Activated T-helper 1 cell treated with Interleukin-2 at 50 U/mL for 16 hours (primary cell): Measurements from ENCODE around the gene GCDH.
"Not testable (repeated sequence)": the region's sequence is repeated elsewhere in the genome, so short reads cannot be mapped to it uniquely, and the experiment has no call there.

Experiments used
- DNase-seq: peaks from one replicate; pipeline ENCODE4 v3.0.0-alpha.2; 2020; ENCODE audit warnings: low read depth

Gene GCDH

DNA sequence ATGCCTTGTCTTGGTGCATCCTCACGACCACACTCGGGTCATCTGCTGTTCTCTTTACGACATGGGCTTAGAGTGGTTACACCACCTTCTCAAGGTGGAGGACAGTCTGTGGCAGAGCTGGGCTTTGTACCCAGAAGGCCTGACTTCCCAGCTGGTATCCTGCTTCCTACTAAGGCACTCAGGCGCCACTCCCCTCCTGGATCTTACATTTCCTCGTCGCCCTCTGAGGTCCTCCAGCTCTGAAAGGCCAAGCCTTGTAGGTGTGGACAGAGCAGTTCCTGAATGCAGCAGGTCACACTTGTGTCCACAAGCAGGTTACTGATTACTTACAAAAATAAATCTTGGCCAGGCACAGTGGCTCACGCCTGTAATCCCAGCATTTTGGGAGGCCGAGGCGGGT lies 16.2 kb downstream of the GCDH start:
- DNase-seq: no peak

DNA sequence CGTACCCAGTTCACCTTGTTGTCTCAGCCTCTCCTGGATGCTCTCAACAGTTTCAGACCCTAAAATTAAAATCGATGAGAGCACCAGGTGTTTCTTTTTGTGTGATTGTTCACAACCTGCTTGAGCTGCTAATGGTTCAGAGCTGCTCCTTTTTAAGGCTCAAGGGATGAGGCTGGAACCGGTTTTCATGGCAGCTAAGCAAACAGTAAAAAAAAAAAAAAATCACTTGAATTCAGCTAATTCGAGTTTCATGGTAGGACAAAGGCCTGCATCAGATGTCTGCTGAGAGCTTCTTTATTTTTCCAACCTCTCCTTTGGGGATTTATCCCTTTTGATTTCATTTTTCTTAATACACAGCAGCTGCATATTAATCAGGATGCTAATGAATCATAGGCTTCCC lies 21.6 kb downstream of the GCDH start:
- DNase-seq: no peak

DNA sequence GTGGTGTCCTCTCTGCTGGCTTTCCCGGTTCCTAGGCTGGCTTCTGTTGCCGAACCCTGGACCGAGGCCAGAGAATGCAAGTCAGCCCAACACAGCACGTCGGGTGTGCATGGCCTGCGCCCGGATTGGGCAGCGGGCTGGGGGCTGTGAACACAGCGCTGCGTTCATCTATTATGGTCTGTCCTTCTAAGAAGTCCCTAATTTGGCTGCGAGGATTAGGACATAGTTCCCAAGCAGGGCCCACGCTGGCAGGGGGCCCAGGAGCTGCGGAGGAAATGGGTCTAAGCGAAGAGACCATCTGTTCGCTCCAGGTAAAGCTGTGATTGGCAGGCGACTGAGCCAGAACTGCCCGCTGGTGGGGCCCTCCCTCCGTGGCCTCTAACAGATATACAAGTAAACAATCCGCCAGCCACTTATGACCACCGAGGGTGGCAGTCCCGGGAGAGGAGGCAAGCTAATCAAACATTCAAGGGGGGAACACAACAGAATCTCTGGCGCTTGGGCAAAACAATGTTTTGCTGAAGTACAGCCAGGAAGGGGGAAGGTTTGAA lies 22.1 kb downstream of the GCDH start:
- DNase-seq: no peak

DNA sequence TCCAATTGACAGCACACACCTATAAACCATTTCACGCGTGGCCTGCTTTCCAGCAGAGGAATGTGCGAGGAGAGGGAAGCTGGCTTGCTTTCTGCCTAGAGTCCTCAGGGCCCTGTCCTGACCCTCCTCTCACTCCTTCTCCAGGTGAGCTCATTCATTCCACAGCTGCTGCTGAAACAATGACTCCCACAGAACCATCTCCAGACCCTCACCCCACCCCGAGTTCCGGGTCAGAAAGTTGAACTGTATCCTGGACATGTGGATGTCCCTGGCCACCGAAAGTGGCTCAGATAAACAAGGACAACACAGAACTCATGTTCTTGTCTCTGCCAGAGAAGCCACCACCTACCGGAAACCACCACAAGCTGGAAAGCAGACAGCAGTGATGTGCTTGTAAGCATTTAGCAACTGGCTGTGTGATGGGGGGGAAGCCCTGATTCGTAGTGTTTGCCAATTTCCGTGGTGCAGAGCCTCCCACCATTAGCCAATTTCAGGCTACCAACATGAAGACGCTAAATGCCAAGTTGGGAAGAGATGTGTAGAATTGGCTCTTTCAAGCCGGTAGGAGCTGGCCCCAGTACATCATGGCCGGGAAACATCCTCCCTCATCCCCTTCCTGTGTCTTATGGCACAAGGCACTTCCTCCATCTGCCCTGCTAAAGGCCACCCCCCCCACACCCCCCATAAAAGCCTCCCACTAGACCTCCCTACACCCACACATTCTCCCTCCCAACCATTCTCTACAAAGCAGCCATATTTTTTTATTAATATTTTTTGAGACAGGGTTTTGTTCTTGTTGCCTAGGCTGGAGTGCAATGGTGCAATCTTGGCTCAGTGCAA lies 23.1 kb downstream of the GCDH start:
- peak; percentile 22 for DNase-seq

DNA sequence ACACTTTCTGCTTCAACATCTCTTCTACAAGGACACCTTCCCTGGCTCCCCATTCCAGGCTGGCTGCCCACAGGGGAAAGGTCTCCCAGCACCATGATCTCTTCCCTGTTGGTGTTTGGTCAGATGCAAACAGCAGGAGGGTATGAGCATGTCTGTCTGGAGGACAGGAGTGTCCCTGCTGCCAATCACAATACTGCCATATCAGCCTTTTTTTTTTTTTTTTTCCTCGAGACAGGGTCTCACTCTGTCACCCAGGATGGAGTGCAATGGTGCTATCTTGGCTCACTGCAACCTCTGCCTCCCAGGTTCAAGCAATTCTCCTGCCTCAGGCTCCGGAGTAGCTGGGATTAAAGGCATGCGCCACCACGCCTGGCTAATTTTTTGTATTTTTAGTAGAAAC lies 24.9 kb downstream of the GCDH start:
- not testable (repeated sequence) for DNase-seq

DNA sequence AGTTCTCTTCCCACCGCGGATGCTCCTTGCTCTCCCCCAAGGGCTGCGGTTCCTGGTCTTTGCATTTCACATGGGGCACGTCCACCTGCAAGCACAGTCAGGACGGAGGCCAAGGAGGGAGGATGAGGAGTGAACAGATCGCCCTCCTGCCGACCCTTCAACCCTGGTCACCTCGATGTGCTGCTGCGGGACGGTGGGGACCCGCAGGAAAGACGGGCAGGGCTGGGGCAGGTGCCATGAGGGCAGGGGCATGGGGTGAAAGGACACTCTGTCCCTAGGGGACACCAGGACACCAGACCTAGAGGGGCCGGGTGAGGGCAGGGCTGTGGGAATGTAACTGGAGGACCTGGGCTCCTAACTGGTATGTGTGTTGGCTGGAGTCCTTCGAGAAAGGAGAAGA lies 27.3 kb downstream of the GCDH start:
- DNase-seq: no peak

DNA sequence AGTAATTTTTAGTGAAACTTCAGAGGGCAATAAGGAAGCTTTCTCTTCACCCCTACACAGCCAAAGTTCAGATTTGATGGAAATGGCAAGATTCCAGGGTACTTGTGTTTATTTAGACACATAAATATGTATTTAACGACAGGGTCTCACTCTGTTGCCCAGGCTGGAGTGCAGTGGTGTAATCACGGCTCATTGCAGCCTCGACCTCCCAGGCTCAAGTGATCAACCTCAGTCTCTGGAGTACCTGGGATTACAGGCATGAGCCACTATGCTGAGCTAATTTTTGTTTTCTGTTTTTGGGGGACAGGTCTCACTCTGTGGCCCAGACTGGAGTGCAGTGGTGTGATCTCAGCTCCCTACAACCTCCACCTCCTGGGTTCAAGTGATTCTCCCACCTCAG lies 30.1 kb downstream of the GCDH start:
- no peak for DNase-seq

DNA sequence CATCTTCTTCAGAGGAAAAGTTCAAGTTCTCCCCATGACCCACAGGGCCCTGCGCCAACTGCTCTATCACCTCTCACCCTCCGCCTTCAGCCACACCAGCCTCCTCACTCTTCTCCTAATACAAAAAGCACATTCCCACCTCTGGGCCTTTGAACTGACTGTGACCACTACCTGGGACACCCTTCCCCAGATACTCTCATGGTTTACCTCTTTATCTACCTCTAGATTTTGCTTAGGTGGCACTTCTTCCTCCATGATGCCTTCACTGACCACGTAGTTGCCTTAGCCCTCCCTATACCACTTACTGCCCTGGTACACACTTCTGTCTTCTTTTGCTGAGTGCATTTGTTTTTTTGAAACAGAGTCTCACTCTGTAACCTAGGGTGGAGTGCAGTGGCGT lies 32.0 kb downstream of the GCDH start:
- no peak for DNase-seq

DNA sequence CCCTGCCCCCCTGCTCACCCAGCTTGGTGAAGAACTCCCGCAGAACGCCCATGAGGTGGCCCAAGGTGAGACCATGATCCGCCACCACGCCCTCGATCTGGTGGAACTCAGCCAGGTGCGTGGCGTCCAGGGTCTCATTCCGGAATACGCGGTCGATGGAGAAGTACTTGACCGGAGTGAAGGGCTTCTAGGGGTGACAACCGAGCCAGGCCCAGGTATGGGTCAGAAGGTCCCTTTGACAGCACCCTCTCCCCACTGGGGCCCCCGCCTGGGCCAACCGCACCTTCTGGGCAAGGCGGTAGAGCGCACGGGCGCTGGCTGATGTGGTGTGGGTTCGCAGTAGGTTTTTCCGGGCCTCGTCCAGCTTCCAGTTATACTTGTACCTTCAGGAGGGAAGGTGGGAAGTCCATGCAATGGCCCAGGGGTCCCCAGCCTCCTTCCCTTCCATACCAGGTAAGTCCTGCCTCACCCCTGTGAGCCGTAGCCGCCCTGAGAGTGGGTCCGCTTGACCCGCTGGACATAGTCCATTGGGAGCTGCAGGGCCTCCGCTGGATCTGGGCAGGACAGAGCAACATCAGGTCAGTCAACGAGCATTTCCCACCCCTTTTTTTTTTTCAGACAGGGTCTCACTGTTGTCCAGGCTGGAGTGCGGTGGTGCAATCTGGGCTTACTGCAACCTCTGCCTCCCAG lies 33.8 kb downstream of the GCDH start:
- no peak for DNase-seq

DNA sequence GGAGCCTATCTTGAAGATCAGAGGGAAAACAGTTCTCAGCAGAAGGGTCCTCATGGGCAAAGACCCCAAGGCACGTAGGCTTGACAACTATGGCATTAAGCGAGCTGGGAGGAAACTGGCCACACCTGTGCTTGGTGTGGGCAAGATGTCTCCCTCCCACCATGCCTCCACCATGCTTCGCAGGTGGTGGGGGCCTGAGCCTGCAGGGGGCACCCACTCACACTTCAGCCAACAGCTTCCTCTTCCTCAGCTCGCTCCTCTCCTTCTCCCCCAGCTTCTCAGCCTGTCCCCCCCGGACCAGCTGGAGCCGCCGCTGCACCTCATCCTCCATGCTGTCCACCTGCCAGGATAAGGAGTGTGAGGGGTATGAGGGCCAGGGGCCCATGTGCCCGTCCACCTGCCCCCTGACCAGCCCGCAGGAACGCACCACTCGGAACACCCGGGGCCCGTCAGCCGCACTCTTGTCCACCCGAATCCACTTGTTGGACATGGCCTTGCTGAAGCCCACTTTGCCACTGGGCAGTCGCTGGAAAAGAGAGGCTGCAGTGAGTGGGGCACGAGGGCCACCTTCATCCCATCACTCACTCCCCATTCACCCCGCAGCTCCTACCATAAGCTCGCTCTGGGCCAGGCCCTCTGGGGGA lies 39.2 kb downstream of the GCDH start:
- no peak for DNase-seq

DNA sequence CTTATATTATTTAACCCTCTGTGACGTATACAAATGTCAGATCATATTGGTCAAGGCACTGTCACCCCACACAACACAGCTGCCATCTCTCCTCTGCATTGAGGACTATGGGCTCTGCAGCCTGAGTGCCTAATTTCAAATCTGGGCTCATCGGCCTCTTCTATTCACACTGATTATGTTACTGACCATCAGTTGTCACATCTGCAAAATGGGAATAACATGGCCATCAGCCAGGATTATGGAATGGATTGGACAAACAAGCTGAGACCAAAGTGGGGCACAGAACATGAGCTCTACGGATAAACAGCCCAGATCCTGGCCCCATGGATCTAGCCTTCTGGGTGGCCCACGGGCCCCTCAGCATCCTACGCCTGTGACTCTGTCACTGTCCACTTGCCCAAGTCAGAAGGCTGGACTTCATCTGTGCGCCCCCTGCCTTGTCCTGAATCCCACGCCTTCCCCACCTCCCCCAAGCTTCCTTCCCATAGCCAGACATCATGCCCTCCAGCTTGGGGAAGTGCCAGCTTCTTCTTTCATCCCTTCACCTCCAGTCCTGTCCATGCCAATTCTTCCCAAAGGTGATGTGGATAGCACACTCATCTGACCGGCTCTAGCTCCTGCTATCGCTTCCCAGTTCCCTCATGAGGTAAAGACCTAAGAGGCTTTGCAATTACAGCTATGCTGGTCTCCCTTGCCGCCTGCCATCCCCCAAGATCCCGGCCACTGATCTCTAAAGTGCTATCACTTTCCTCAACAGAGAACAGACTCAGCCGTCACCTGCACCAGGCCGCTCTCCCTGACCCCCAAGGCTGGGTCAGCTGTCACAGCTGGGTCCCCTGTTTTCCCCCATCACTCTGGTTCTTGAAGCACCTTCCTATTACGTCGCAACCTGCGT lies 41.7 kb downstream of the GCDH start:
- DNase-seq: no peak

DNA sequence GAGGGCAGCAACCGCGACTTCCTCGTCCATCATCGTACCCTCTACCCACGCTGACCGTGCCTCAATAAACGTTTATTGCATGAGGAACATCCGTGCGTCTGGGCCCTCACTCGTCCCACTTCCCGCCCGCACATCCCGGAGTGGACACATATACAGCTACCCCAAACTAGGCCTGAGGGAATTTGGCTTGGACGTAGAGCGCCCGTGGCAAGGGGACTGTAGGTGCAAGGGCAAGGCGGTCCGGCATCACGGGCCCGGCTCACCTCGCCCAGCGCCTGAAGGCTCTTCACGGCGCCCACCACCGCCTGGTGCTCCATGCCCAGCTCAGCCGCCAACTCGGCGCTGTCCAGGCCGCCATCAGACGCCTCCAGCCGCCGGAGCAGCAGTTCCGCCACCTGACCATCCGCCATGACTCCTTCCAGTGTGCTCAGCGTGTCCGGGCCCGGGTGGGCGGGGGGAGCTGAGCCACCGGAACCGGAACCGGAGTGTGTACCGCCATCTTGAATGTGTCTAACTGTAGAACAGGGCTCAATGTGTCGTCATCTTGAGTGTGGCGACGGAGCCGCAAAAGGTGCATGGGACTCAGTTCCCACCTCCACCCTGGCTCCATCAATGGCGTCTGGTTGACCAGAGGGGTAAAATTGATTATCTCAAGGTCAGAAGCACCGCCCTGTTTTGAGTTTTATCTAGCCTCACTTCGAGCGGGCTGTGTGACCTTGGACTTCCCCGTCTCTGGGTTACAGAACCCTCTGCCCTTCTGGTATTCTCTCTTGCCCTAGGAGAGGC lies 42.5 kb downstream of the GCDH start, which contains the start of gene FARSA:
FARSA (minus strand) TSS at position 425 of the 786 bp plus-strand sequence; CDS start at position 410, 15 bp downstream.
- peak; percentile 76 for DNase-seq

DNA sequence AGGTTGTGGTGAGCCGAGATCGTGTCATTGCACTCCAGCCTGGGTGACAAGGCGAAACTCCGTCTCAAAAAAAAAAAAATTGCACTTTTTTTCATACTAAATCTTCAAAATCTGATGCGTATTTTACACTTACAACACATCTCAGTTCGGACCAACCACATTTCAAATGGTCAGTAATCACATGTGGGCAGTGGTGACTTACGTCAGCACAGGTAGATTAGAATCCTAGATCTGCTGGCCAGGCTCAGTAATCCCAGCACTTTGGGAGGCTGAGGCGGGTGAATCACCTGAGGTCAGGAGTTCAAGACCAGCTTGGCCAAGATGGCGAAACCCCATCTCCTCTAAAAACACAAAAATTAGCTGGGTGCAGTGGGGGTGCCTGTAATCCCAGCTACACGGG lies 44.1 kb downstream of the GCDH start:
- no peak for DNase-seq

DNA sequence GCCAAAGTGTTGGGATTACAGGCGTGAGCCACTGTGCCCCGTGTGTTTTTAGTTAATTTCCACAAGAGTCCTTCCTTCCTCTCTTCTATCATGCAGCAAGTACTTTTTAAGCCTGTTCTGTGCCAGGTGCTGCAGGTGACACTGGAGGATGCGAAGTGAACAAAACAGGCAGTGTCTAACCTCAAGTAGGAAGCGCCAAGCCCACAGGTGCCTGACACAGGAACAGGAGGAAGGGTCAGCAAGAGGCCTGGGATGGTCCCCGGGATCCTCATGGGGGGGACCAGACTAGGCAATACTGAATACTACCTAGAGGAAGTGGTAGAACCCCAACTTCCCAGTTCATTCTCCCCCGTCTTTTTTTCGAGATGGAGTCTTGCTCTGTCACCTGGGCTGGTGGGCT lies 45.6 kb downstream of the GCDH start:
- no peak for DNase-seq

DNA sequence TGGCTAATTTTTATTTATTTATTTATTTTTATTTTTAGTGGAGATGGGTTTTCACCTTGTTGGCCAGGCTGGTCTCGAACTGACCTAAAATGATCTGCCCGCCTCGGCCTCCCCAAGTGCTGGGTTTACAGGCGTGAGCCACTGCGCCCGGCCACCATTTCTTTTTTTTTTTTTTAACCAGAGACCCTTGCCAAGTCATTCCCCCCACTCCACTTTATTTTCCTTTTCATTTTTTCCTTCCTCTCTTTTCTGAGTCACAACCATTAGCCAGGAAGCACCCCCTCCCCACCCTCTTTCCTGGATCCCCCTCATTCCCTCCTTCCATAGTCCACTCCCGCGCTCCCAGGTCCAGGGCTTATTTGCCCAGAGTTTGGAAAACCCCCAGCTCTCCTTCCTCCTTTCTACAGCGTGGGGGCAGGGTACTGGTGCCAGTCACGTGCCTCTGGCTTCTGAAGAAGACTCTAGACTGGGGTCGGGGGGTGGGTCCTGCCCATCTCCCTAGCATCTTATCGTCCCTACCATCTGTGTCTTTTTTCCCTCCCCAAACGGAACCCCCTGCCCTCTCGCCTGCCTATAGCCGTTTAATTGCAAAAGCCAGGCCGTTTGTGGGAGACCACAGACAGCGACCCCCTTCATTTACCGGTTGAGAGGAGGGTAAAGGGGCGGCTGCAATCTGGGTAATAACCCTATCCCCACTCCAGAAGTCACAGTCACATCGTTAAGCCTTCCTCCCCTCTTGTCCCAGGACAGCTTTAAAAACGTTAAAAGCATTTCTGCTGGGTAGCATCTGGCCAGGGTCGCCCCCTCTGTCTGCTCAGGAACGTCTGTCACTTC lies 46.4 kb downstream of the GCDH start:
- no peak for DNase-seq

DNA sequence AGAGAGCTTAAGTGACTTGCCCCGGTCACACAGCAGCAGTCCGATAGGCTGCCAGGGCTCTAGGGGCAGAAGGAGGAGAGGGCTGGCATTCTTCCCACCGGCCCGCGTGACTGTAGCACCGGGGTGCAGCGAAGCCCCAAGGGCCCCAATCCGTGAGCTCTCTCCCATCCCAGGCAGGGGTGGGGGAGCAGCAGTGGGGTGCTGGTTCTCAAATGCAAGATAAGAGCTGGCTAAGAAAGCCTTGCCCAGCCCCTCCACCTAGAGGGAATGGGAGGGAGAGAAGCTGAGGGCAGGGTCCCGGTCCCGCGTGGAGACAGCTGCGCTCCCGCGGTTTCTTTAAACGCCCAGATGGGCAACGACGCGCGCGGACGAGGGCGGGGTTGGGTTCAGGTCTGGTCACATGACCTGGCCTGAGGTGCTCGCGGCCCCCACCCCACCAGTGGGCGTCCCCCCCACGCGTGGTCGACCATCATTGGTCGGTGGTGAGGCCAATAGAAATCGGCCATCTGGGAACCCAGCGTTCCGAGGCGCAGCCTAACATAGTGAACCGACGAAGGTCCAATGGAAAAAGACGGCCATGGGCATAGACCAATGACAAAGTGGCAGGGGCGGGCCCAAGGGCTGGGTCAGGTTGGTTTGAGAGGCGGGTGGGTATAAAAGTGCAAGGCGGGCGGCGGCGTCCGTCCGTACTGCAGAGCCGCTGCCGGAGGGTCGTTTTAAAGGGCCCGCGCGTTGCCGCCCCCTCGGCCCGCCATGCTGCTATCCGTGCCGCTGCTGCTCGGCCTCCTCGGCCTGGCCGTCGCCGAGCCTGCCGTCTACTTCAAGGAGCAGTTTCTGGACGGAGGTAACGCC lies 47.2 kb downstream of the GCDH start, which contains the start of gene CALR:
CALR (plus strand) TSS at position 683 of the 852 bp plus-strand sequence; CDS start at position 754, 71 bp downstream.
- peak; percentile 98 for DNase-seq

DNA sequence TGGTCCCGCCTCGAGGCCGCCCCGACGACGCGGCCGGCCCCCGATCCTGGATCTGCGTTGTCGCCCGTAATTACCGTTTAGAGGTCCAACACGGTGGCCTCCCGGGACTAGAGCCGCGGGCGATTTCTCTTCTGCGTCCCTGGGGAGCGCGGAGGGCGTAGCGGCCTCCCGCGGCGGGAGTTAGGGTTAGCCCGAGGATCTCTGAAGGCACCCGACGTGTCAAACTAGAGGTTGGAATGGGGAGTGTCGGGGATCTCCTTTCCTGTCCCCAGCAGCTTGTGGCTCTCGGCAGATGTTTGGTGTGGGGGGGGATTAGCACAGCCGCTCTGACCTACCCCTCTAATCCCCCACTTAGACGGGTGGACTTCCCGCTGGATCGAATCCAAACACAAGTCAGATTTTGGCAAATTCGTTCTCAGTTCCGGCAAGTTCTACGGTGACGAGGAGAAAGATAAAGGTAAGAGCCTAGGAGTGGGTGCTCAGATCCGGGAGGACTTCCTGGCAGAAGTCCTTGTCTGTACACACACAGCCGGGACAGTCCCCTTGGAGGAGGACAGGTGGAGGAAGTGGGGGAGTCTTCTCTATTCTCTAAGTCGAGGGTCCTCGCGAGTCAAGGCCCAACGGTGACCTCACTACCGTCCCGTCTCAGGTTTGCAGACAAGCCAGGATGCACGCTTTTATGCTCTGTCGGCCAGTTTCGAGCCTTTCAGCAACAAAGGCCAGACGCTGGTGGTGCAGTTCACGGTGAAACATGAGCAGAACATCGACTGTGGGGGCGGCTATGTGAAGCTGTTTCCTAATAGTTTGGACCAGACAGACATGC lies 48.0 kb downstream of the GCDH start:
- no peak for DNase-seq

DNA sequence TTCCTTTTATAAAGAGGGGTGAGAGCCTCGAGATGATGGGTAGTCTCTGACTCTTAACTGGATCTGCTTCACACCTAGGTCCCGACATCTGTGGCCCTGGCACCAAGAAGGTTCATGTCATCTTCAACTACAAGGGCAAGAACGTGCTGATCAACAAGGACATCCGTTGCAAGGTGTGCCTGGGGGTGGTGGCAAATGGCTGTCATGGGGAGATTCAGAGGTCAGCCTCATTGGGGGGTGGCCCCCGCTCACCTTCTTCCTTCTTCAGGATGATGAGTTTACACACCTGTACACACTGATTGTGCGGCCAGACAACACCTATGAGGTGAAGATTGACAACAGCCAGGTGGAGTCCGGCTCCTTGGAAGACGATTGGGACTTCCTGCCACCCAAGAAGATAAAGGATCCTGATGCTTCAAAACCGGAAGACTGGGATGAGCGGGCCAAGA lies 49.0 kb downstream of the GCDH start:
- DNase-seq: no peak
